Measurements from ENCODE around the gene DLK2. TPM values are rescaled to one million over a fixed set of nuclear protein-coding genes. Genes with fewer than 3 reads are reported as not detected.

Gene DLK2
- total RNA-seq, 2 donors from 2014 or later, result 1.6 to 2.6 TPM

GRCh38 chr6:43493833-43494232 is 38.5 kb upstream of the DLK2 start:
- DNase-seq (no peak), ATAC-seq (replicated peaks in 1 of 2) (no peak)
- Mint-ChIP-seq H3K36me3 (ENCODE audit: insufficient read depth in 2 of 2) (no peaks in the 10 kb centered on the region), H3K4me1 (ENCODE audit: low read depth) (peaks cover 27% of the 10 kb centered on the region), H3K27ac (no peak overlapping the region), H3K9me3 (no peaks in the 10 kb centered on the region), H3K4me3 (no peak overlapping the region), H3K27me3 (ENCODE audit: low read depth) (no peaks in the 10 kb centered on the region)

DNA sequence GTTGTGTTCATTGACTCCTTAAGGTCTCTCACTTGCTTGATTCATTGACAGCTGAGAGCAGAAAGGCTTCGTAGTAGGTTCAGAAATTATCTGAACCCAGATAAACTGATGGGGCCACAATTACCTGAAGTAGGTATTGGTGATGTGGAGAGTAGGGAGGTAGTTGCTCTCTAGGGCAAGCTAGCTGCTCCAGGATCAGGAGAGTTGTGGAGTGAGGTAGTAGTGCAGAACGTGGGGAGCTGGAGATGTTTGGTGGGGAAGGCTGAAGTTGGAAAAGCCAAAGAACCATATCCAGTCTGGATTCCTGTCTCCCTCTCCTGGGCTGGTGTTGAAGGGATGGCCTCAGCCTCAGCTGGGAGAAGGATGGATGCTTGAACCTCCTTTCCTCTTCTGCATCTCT is 37.9 kb upstream of the DLK2 start:
- H3K4me3 Mint-ChIP-seq, result no peak overlapping the region
- H3K27me3 Mint-ChIP-seq (ENCODE audit: low read depth), result no peaks in the 10 kb centered on the region
- H3K27ac Mint-ChIP-seq, result no peak overlapping the region
- ATAC-seq (replicated peaks in 1 of 2), result no peak
- H3K9me3 Mint-ChIP-seq, result no peaks in the 10 kb centered on the region
- no peaks in the 10 kb centered on the region for H3K36me3 Mint-ChIP-seq (ENCODE audit: insufficient read depth in 2 of 2)
- DNase-seq, result no peak
- H3K4me1 Mint-ChIP-seq (ENCODE audit: low read depth), result peaks cover 27% of the 10 kb centered on the region

DNA sequence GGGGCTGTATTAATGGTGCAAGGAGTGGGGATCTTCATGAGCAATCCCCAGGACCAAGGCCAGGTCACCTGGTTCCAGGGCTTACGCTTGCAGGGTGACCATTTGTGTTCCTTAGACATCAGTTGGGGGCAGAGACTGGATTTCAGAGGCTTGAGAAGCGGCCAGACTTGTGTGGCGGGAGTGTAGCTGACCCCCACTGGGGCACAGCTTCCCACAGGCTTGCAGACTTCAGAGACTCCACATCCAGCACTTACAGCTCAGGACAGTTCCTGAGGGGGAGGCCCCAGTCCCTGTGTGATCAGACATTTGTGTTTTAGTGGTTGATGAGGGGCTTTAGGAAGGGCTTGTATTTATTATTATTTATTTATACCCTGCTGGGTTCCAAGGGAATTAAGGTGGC is 37.3 kb upstream of the DLK2 start:
- no peak for ATAC-seq (replicated peaks in 1 of 2)
- Mint-ChIP-seq H3K4me3 (no peak overlapping the region), H3K27ac (no peak overlapping the region), H3K9me3 (no peaks in the 10 kb centered on the region), H3K36me3 (ENCODE audit: insufficient read depth in 2 of 2) (no peaks in the 10 kb centered on the region), H3K4me1 (ENCODE audit: low read depth) (peaks cover 27% of the 10 kb centered on the region), H3K27me3 (ENCODE audit: low read depth) (no peaks in the 10 kb centered on the region)
- DNase-seq, result no peak

- ATAC-seq (replicated peaks in 1 of 2), result no peak
- Mint-ChIP-seq H3K27ac (no peak overlapping the region), H3K4me1 (ENCODE audit: low read depth) (peaks cover 27% of the 10 kb centered on the region), H3K4me3 (no peak overlapping the region), H3K9me3 (no peaks in the 10 kb centered on the region), H3K36me3 (ENCODE audit: insufficient read depth in 2 of 2) (no peaks in the 10 kb centered on the region), H3K27me3 (ENCODE audit: low read depth) (no peaks in the 10 kb centered on the region)
- no peak for DNase-seq
Observed at GRCh38 chr6:43491750-43492661, 36.7 kb upstream of the DLK2 start.

DNA sequence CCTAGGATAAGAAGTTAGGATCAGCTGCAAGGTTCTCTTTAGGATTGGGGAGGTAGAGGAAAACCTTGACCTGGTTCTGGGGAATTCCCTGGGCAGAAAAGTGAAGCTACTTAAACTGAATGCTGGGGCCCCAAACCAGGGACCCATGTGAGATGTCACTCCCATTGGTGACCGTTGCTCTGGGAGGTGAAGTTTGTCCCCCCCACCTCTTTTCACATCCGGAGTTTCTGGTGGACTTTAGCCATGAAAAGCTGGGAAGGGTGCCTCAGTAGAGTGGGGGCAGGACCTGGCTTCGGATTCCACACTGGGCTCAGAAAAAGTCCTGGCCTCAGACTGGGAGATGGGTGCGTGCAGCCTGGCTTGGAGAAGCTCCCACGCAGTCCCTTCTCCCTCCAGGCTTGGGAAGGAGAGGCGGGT is 35.2 kb upstream of the DLK2 start:
- ATAC-seq (replicated peaks in 1 of 2) (no peak), DNase-seq (no peak)
- H3K4me3 Mint-ChIP-seq, result no peak overlapping the region
- no peaks in the 10 kb centered on the region for H3K27me3 Mint-ChIP-seq (ENCODE audit: low read depth)
- H3K4me1 Mint-ChIP-seq (ENCODE audit: low read depth), result peaks cover 27% of the 10 kb centered on the region
- no peak overlapping the region for H3K27ac Mint-ChIP-seq
- no peaks in the 10 kb centered on the region for H3K9me3 Mint-ChIP-seq
- no peaks in the 10 kb centered on the region for H3K36me3 Mint-ChIP-seq (ENCODE audit: insufficient read depth in 2 of 2)

- Mint-ChIP-seq H3K4me1 (ENCODE audit: low read depth) (peaks cover 17% of the 10 kb centered on the region), H3K27me3 (ENCODE audit: low read depth) (no peaks in the 10 kb centered on the region), H3K27ac (no peak overlapping the region), H3K36me3 (ENCODE audit: insufficient read depth in 2 of 2) (no peaks in the 10 kb centered on the region), H3K9me3 (no peaks in the 10 kb centered on the region), H3K4me3 (no peak overlapping the region)
- DNase-seq, result no peak
- ATAC-seq (replicated peaks in 1 of 2), result no peak
Observed at GRCh38 chr6:43489277-43490072, 34.1 kb upstream of the DLK2 start.

DNA sequence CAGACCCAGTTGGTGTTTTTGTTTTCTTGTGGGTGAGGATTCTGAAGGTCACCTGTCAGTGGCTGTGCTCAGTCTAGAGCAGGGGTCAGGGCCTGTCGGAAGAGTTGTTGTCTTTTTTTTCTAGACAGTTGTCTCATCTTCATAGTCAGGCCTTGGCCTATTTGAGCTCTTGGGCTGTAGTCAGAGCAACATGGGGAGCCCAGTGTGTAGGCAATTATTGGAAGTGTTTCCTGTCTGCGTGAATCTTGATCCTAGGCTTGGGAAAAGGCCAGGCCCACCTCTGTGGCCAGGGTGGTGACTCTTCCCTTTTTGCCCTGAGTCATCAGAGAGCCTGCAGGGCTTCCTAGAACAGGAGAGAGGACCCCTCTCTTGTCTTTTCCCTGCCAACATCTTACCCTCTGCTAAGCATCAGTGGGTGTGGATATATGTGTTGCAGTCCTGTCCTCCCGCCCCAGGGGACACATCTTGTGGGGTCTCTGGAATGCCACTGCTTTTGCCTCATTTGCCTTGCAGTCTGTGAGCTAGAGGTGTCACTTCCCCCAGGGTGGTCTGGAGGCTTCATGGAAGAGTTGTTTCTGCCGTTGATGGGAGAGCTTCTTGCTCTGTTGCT is 33.4 kb upstream of the DLK2 start:
- no peaks in the 10 kb centered on the region for H3K36me3 Mint-ChIP-seq (ENCODE audit: insufficient read depth in 2 of 2)
- H3K27me3 Mint-ChIP-seq (ENCODE audit: low read depth), result no peaks in the 10 kb centered on the region
- DNase-seq (no peak), ATAC-seq (replicated peaks in 1 of 2) (no peak)
- no peak overlapping the region for H3K4me3 Mint-ChIP-seq
- H3K9me3 Mint-ChIP-seq, result no peaks in the 10 kb centered on the region
- H3K27ac Mint-ChIP-seq, result no peak overlapping the region
- H3K4me1 Mint-ChIP-seq (ENCODE audit: low read depth), result peaks cover 11% of the 10 kb centered on the region

- Mint-ChIP-seq H3K36me3 (ENCODE audit: insufficient read depth in 2 of 2) (peaks cover 1 to 2% of the 10 kb centered on the region in 2 donors), H3K9me3 (no peaks in the 10 kb centered on the region), H3K27me3 (ENCODE audit: low read depth) (no peaks in the 10 kb centered on the region), H3K4me1 (ENCODE audit: low read depth) (peaks cover 56% of the 10 kb centered on the region), H3K27ac (peak overlapping the region; percentile 79), H3K4me3 (peak overlapping the region; percentile 47 to 67)
- peak in 1 of 2 donors; percentile 24 for DNase-seq
- ATAC-seq (replicated peaks in 1 of 2), result peak; percentile 63 to 64
Observed at GRCh38 chr6:43481591-43482236, 26.4 kb upstream of the DLK2 start.

DNA sequence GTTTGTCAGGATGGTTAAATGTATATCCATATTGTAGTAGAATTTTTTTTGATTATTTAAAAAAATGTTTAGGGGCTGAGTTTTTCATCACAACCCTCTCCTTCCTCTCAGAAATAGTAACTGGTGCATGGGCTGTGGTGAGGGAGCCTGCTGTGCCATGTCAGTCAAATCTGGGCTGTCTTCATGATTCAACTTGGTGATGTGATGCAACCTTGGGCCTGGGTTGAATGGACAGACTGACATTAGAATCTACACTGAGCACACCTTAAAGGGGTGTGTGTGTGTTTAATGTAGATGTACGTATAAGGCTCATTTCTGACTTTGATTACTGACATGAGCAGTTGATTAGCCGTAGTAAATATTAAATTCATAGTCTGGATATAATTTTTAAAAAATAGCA is 25.7 kb upstream of the DLK2 start:
- Mint-ChIP-seq H3K9me3 (no peaks in the 10 kb centered on the region), H3K4me3 (peak overlapping the region in 1 of 2 donors; percentile 26), H3K27ac (peak overlapping the region; percentile 43), H3K36me3 (ENCODE audit: insufficient read depth in 2 of 2) (peaks cover 1 to 2% of the 10 kb centered on the region in 2 donors), H3K4me1 (ENCODE audit: low read depth) (peaks cover 59% of the 10 kb centered on the region), H3K27me3 (ENCODE audit: low read depth) (no peaks in the 10 kb centered on the region)
- peak; percentile 58 to 63 for ATAC-seq (replicated peaks in 1 of 2)
- DNase-seq, result peak; percentile 44 to 47

- DNase-seq (peak in 1 of 2 donors; percentile 10), ATAC-seq (replicated peaks in 1 of 2) (no peak)
- Mint-ChIP-seq H3K9me3 (no peaks in the 10 kb centered on the region), H3K4me3 (peak overlapping the region; percentile 96 to 100), H3K27me3 (ENCODE audit: low read depth) (no peaks in the 10 kb centered on the region), H3K27ac (peak overlapping the region; percentile 95), H3K4me1 (ENCODE audit: low read depth) (peaks cover 59% of the 10 kb centered on the region), H3K36me3 (ENCODE audit: insufficient read depth in 2 of 2) (peaks cover 1 to 2% of the 10 kb centered on the region in 2 donors)
Observed at GRCh38 chr6:43478008-43478372, 22.6 kb upstream of the DLK2 start.

GRCh38 chr6:43477235-43478007 is 22.1 kb upstream of the DLK2 start, which contains the start of gene TJAP1:
Gene TJAP1 (plus strand): TSS chr6:43477570. CDS start chr6:43499002, 21,432 bp downstream.
- ATAC-seq (replicated peaks in 1 of 2) (peak; percentile 98), DNase-seq (peak; percentile 97 to 99)
- Mint-ChIP-seq H3K36me3 (ENCODE audit: insufficient read depth in 2 of 2) (peaks cover under 1 to 2% of the 10 kb centered on the region in 2 donors), H3K4me3 (peak within 1 kb of the TSS; percentile 96 to 100), H3K27me3 (ENCODE audit: low read depth) (no peaks in the 10 kb centered on the region), H3K9me3 (no peaks in the 10 kb centered on the region), H3K27ac (peak within 1 kb of the TSS; percentile 95), H3K4me1 (ENCODE audit: low read depth) (peaks cover 56% of the 10 kb centered on the region)

GRCh38 chr6:43476746-43477145 is 21.4 kb upstream of the DLK2 start:
- no peak for DNase-seq

More at GRCh38 chr6:43476746-43477145, 21.4 kb upstream of the DLK2 start:
- H3K36me3 Mint-ChIP-seq (ENCODE audit: insufficient read depth in 2 of 2), result peaks cover 0 to 2% of the 10 kb centered on the region in 2 donors
- peak overlapping the region; percentile 96 to 100 for H3K4me3 Mint-ChIP-seq
- ATAC-seq (replicated peaks in 1 of 2), result no peak
- no peaks in the 10 kb centered on the region for H3K27me3 Mint-ChIP-seq (ENCODE audit: low read depth)
- H3K27ac Mint-ChIP-seq, result peak overlapping the region; percentile 95
- peaks cover 49% of the 10 kb centered on the region for H3K4me1 Mint-ChIP-seq (ENCODE audit: low read depth)
- H3K9me3 Mint-ChIP-seq, result no peaks in the 10 kb centered on the region
